HG03159 (cell line): Measurements from ENCODE around the gene PXDN.
"Not testable (repeated sequence)": the region's sequence is repeated elsewhere in the genome, so short reads cannot be mapped to it uniquely, and the experiment has no call there.

Experiments
- ATAC-seq: cut with Tn5 transposase; IDR thresholded peaks from one replicate; pipeline ENCODE4 v1.9.1; 2021; ENCODE audit warnings: mild to moderate bottlenecking, moderate library complexity; ENCODE audit not compliant: unreplicated experiment

Gene PXDN

GRCh38 chr2:1685078-1685956 lies 59.0 kb downstream of the PXDN start:
- no peak for ATAC-seq

- no peak for ATAC-seq
Measured at GRCh38 chr2:1683297-1683696, 61.0 kb downstream of the PXDN start.

- ATAC-seq = no peak
Measured at GRCh38 chr2:1682181-1682440, 62.2 kb downstream of the PXDN start.

GRCh38 chr2:1681323-1682180 lies 62.8 kb downstream of the PXDN start:
- no peak for ATAC-seq

GRCh38 chr2:1681017-1681318 lies 63.3 kb downstream of the PXDN start:
- no peak for ATAC-seq

- no peak for ATAC-seq
Measured at GRCh38 chr2:1680222-1681016, 63.9 kb downstream of the PXDN start.

GRCh38 chr2:1679488-1680039 lies 64.8 kb downstream of the PXDN start:
- not testable (repeated sequence) for ATAC-seq

- not testable (repeated sequence) for ATAC-seq
Measured at GRCh38 chr2:1679065-1679464, 65.2 kb downstream of the PXDN start.

- no peak for ATAC-seq
Measured at GRCh38 chr2:1678609-1679008, 65.7 kb downstream of the PXDN start.

GRCh38 chr2:1677821-1678165 lies 66.5 kb downstream of the PXDN start:
- no peak for ATAC-seq

- no peak for ATAC-seq
Measured at GRCh38 chr2:1676913-1677820, 67.1 kb downstream of the PXDN start.

- no peak for ATAC-seq
Measured at GRCh38 chr2:1676091-1676912, 68.0 kb downstream of the PXDN start.

- ATAC-seq = no peak
Measured at GRCh38 chr2:1675633-1676032, 68.7 kb downstream of the PXDN start.

- no peak for ATAC-seq
Measured at GRCh38 chr2:1674766-1675397, 69.4 kb downstream of the PXDN start.

GRCh38 chr2:1674276-1674675 lies 70.0 kb downstream of the PXDN start:
- ATAC-seq = no peak

- no peak for ATAC-seq
Measured at GRCh38 chr2:1673160-1673944, 71.0 kb downstream of the PXDN start.

GRCh38 chr2:1672738-1673137 lies 71.6 kb downstream of the PXDN start:
- ATAC-seq = no peak

GRCh38 chr2:1671916-1672315 lies 72.4 kb downstream of the PXDN start:
- ATAC-seq = no peak
